GM12878 (cell line): ENCODE results near the gene PRPF6. TPM values are rescaled to one million over a fixed set of nuclear protein-coding genes. Genes with fewer than 3 reads are reported as not detected.

Experiments used
- CEBPB ChIP-seq, 2 experiments: fragments of 150-350 bp in 1 of 2; IDR thresholded peaks; 2 replicates each; pipeline ENCODE4 v1.6.1; 2012 to 2014; ENCODE audit warnings: low read depth in 2 of 2, low read length in 2 of 2, borderline replicate concordance in 1 of 2, inconsistent platforms in 1 of 2
- IKZF1 ChIP-seq: fragments of 450-650 bp; conservative IDR thresholded peaks from 2 replicates; pipeline ENCODE4 v1.6.1; 2017; ENCODE audit warnings: antibody characterized with exemption, mild to moderate bottlenecking
- IKZF2 ChIP-seq, 2 experiments: fragments of 450-650 bp; IDR thresholded peaks; 2 replicates each; pipeline ENCODE4 v1.6.1; 2017; ENCODE audit warnings: mild to moderate bottlenecking in 2 of 2, moderate library complexity in 2 of 2
- KDM1A ChIP-seq: fragments of 200-600 bp; sonication (generic); IDR thresholded peaks from 2 replicates; pipeline ENCODE4 v1.6.1; 2016; ENCODE audit warnings: borderline replicate concordance
- LARP7 ChIP-seq: fragments of 450-650 bp; IDR thresholded peaks from 2 replicates; pipeline ENCODE4 v1.6.1; 2017; ENCODE audit warnings: mild to moderate bottlenecking
- NBN ChIP-seq: fragments of 450-650 bp; IDR thresholded peaks from 2 replicates; pipeline ENCODE4 v1.6.1; 2016
- NFIC ChIP-seq: IDR thresholded peaks from 2 replicates; pipeline ENCODE4 v1.6.1; 2012; ENCODE audit warnings: low read depth, mild to moderate bottlenecking, inconsistent platforms, low read length, moderate library complexity
- SMC3 ChIP-seq: IDR thresholded peaks from 2 replicates; pipeline ENCODE4 v1.6.1; 2011; ENCODE audit warnings: low read length, improper control_type of control experiment, borderline replicate concordance
- SP1 ChIP-seq: IDR thresholded peaks from one replicate; pipeline ENCODE4 v1.6.1; 2011; ENCODE audit warnings: low read depth, low read length
- TCF7 ChIP-seq: IDR thresholded peaks from 2 replicates; pipeline ENCODE4 v1.6.1; 2014; ENCODE audit warnings: antibody characterized with exemption, borderline replicate concordance
- ZNF24 ChIP-seq: fragments of 450-650 bp; IDR thresholded peaks from 2 replicates; pipeline ENCODE4 v1.6.1; 2017; ENCODE audit warnings: antibody characterized with exemption, mild to moderate bottlenecking
- ZNF274 ChIP-seq: IDR thresholded peaks from one replicate; pipeline ENCODE4 v1.8.0; 2011; ENCODE audit not compliant: insufficient read length, insufficient read depth
- polyA plus RNA-seq, 11 experiments: library from polyadenylated mRNA; depleted of rRNA in 4 of 11; unstranded in 6 of 11; stranded (reverse) in 5 of 11; fragments of >200 nt; fragmentation: Nextera tagmentation in 4 of 11; fragmentation: Illumina TruSeq in 1 of 11; extraction: Ambion mirVana in 4 of 11; extraction: Trizol in 1 of 11; gene quantifications; 1 replicate in 1 of 11; 2 replicates in 10 of 11; pipeline versions ENCODE4 v1.2.1 to v1.2.3, GENCODE V29; 2011 to 2016; ENCODE audit warnings: inconsistent platforms in 2 of 11, missing spikeins in 2 of 11, low read depth in 1 of 11
- total RNA-seq, 4 experiments: library from RNA; depleted of rRNA in 3 of 4; stranded (reverse); fragments of >200 nt in 3 of 4; fragmentation: Illumina TruSeq in 1 of 4; extraction: Trizol in 1 of 4; gene quantifications; 2 replicates each; pipeline versions ENCODE4 v1.2.1 to v1.2.3, GENCODE V29; 2013 to 2021
- TF ChIP-seq, protein P1 (sequence below): fragments of 450-650 bp; IDR thresholded peaks from 2 replicates; pipeline ENCODE4 v1.6.1; 2017; ENCODE audit warnings: mild to moderate bottlenecking, moderate library complexity
- TF ChIP-seq, protein P2 (sequence below): fragments of 450-650 bp; IDR thresholded peaks from 2 replicates; pipeline ENCODE4 v1.6.1; 2017; ENCODE audit warnings: mild to moderate bottlenecking, moderate library complexity
- TF ChIP-seq, protein P3 (sequence below): IDR thresholded peaks from 2 replicates; pipeline ENCODE4 v1.6.1; 2012; ENCODE audit warnings: mild to moderate bottlenecking, low read depth, low read length
- TF ChIP-seq, protein P4 (sequence below), 3 experiments: IDR thresholded peaks in 2 of 3; conservative IDR thresholded peaks in 1 of 3; 2 replicates each; pipeline ENCODE4 v1.5.1; 2011; ENCODE audit warnings: low read depth in 3 of 3, low read length in 3 of 3, mild to moderate bottlenecking in 3 of 3, control low read depth in 2 of 3, moderate library complexity in 2 of 3, inconsistent platforms in 1 of 3, mixed read lengths in 1 of 3; ENCODE audit not compliant: control insufficient read depth in 2 of 3, insufficient read depth in 1 of 3; ENCODE audit errors: extremely low read depth in 1 of 3

The PRPF6 gene
- total and polyA plus RNA-seq, 10 of the 15 experiments (the other 5 are each of a cell fraction or from before 2014, with no cell fraction given): 5.0 to 102 (median 71.3) TPM

DNA sequence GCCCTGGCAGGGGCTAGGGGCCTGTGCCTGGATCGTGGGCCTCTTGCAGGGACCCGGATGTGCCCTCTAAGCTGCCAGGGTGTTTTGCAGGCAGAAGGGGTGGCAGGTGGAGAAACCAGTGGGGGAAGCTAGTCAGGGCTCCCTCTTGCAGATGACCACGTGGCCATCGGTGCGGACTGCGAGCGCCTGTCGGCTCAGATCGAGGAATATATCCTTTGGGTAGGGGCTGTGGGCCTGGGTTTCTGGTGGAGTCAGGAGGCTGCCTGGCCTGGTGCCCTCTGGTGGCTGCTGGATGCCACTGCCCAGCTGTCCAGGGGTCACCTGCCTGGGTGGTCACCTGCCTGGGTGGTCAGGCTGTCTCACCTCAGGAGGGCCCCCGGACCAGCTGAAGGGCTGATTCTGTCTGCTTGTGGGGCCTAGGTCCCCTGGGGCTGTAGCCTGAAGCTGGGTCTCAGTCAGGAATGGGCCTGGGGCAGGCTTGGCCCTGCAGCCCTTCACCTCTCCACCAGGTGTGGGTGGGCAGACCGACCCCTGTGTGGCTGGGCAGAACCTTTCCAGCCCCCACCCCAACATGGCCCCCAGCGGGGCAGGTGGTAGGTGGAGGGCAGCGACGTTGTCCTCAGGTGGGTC lies 88.8 kb downstream of the PRPF6 start (continued):
- TF ChIP-seq, protein P1, sequence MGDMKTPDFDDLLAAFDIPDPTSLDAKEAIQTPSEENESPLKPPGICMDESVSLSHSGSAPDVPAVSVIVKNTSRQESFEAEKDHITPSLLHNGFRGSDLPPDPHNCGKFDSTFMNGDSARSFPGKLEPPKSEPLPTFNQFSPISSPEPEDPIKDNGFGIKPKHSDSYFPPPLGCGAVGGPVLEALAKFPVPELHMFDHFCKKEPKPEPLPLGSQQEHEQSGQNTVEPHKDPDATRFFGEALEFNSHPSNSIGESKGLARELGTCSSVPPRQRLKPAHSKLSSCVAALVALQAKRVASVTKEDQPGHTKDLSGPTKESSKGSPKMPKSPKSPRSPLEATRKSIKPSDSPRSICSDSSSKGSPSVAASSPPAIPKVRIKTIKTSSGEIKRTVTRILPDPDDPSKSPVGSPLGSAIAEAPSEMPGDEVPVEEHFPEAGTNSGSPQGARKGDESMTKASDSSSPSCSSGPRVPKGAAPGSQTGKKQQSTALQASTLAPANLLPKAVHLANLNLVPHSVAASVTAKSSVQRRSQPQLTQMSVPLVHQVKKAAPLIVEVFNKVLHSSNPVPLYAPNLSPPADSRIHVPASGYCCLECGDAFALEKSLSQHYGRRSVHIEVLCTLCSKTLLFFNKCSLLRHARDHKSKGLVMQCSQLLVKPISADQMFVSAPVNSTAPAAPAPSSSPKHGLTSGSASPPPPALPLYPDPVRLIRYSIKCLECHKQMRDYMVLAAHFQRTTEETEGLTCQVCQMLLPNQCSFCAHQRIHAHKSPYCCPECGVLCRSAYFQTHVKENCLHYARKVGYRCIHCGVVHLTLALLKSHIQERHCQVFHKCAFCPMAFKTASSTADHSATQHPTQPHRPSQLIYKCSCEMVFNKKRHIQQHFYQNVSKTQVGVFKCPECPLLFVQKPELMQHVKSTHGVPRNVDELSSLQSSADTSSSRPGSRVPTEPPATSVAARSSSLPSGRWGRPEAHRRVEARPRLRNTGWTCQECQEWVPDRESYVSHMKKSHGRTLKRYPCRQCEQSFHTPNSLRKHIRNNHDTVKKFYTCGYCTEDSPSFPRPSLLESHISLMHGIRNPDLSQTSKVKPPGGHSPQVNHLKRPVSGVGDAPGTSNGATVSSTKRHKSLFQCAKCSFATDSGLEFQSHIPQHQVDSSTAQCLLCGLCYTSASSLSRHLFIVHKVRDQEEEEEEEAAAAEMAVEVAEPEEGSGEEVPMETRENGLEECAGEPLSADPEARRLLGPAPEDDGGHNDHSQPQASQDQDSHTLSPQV: no peak
- TF ChIP-seq, protein P2, sequence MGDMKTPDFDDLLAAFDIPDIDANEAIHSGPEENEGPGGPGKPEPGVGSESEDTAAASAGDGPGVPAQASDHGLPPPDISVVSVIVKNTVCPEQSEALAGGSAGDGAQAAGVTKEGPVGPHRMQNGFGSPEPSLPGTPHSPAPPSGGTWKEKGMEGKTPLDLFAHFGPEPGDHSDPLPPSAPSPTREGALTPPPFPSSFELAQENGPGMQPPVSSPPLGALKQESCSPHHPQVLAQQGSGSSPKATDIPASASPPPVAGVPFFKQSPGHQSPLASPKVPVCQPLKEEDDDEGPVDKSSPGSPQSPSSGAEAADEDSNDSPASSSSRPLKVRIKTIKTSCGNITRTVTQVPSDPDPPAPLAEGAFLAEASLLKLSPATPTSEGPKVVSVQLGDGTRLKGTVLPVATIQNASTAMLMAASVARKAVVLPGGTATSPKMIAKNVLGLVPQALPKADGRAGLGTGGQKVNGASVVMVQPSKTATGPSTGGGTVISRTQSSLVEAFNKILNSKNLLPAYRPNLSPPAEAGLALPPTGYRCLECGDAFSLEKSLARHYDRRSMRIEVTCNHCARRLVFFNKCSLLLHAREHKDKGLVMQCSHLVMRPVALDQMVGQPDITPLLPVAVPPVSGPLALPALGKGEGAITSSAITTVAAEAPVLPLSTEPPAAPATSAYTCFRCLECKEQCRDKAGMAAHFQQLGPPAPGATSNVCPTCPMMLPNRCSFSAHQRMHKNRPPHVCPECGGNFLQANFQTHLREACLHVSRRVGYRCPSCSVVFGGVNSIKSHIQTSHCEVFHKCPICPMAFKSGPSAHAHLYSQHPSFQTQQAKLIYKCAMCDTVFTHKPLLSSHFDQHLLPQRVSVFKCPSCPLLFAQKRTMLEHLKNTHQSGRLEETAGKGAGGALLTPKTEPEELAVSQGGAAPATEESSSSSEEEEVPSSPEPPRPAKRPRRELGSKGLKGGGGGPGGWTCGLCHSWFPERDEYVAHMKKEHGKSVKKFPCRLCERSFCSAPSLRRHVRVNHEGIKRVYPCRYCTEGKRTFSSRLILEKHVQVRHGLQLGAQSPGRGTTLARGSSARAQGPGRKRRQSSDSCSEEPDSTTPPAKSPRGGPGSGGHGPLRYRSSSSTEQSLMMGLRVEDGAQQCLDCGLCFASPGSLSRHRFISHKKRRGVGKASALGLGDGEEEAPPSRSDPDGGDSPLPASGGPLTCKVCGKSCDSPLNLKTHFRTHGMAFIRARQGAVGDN: no peak
- TF ChIP-seq, protein P3, sequence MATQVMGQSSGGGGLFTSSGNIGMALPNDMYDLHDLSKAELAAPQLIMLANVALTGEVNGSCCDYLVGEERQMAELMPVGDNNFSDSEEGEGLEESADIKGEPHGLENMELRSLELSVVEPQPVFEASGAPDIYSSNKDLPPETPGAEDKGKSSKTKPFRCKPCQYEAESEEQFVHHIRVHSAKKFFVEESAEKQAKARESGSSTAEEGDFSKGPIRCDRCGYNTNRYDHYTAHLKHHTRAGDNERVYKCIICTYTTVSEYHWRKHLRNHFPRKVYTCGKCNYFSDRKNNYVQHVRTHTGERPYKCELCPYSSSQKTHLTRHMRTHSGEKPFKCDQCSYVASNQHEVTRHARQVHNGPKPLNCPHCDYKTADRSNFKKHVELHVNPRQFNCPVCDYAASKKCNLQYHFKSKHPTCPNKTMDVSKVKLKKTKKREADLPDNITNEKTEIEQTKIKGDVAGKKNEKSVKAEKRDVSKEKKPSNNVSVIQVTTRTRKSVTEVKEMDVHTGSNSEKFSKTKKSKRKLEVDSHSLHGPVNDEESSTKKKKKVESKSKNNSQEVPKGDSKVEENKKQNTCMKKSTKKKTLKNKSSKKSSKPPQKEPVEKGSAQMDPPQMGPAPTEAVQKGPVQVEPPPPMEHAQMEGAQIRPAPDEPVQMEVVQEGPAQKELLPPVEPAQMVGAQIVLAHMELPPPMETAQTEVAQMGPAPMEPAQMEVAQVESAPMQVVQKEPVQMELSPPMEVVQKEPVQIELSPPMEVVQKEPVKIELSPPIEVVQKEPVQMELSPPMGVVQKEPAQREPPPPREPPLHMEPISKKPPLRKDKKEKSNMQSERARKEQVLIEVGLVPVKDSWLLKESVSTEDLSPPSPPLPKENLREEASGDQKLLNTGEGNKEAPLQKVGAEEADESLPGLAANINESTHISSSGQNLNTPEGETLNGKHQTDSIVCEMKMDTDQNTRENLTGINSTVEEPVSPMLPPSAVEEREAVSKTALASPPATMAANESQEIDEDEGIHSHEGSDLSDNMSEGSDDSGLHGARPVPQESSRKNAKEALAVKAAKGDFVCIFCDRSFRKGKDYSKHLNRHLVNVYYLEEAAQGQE: no peak
- TF ChIP-seq NBN (no peak), NFIC (no peak), LARP7 (no peak), KDM1A (no peak), IKZF2 (IDR thresholded peaks at IDR 0.05) (no peak), SMC3 (peak; percentile 49; the same call in 1 of the 2 replicates), ZNF24 (no peak), TCF7 (no peak), IKZF1 (no peak), CEBPB (IDR thresholded peaks at IDR 0.05; ENCODE audit: borderline replicate concordance in 1 of 2, low read depth in 2 of 2, low read length in 2 of 2) (no peak), ZNF274 (no peak), SP1 (no peak)
- TF ChIP-seq, protein P4, sequence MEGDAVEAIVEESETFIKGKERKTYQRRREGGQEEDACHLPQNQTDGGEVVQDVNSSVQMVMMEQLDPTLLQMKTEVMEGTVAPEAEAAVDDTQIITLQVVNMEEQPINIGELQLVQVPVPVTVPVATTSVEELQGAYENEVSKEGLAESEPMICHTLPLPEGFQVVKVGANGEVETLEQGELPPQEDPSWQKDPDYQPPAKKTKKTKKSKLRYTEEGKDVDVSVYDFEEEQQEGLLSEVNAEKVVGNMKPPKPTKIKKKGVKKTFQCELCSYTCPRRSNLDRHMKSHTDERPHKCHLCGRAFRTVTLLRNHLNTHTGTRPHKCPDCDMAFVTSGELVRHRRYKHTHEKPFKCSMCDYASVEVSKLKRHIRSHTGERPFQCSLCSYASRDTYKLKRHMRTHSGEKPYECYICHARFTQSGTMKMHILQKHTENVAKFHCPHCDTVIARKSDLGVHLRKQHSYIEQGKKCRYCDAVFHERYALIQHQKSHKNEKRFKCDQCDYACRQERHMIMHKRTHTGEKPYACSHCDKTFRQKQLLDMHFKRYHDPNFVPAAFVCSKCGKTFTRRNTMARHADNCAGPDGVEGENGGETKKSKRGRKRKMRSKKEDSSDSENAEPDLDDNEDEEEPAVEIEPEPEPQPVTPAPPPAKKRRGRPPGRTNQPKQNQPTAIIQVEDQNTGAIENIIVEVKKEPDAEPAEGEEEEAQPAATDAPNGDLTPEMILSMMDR (IDR thresholded peaks at IDR 0.05 in 2 of 3, conservative IDR thresholded peaks at IDR 0.05 in 1 of 3; ENCODE audit: control insufficient read depth in 2 of 3, extremely low read depth in 1 of 3, insufficient read depth in 1 of 3, low read depth in 3 of 3, low read length in 3 of 3): peak; percentile 64 to 90 (median 77)
